Uterus (tissue), 2 donors: ENCODE measurements around the gene SON.
A peak's percentile ranks its signal among the peaks of the same experiment; 100 is the strongest.

Experiments used
- CTCF ChIP-seq, 4 experiments: fragments of 200-600 bp in 2 of 4; fragments of 450-650 bp in 2 of 4; sonication (generic) in 2 of 4; IDR thresholded peaks; one replicate each; pipeline ENCODE4 v1.5.1; 2016 to 2019; ENCODE audit warnings: antibody characterized with exemption in 4 of 4, mild to moderate bottlenecking in 2 of 4, moderate library complexity in 1 of 4
- POLR2A ChIP-seq, 2 donors: fragments of 450-650 bp; IDR thresholded peaks; one replicate each; pipeline ENCODE4 v1.6.1; 2016; ENCODE audit warnings: antibody characterized with exemption in 2 of 2, mild to moderate bottlenecking in 1 of 2, moderate library complexity in 1 of 2

GRCh38 chr21:33541756-33542639 is 840 bp upstream of the SON start, which contains the start of gene GART:
- peak; percentile 31 to 78 for TF ChIP-seq POLR2A (IDR thresholded peaks at IDR 0.05)
- TF ChIP-seq CTCF (IDR thresholded peaks at IDR 0.05): peak in 1 of 4 experiments; percentile 5
